NCI-H2029 treated with DMSO at 0.1 percent for 48 hours (cell line): ENCODE data around the gene CYCS.

Source experiments
- DNase-seq: peaks from one replicate; lab custom pipeline; 2025; lab: John Stamatoyannopoulos, UW

The CYCS gene

DNA sequence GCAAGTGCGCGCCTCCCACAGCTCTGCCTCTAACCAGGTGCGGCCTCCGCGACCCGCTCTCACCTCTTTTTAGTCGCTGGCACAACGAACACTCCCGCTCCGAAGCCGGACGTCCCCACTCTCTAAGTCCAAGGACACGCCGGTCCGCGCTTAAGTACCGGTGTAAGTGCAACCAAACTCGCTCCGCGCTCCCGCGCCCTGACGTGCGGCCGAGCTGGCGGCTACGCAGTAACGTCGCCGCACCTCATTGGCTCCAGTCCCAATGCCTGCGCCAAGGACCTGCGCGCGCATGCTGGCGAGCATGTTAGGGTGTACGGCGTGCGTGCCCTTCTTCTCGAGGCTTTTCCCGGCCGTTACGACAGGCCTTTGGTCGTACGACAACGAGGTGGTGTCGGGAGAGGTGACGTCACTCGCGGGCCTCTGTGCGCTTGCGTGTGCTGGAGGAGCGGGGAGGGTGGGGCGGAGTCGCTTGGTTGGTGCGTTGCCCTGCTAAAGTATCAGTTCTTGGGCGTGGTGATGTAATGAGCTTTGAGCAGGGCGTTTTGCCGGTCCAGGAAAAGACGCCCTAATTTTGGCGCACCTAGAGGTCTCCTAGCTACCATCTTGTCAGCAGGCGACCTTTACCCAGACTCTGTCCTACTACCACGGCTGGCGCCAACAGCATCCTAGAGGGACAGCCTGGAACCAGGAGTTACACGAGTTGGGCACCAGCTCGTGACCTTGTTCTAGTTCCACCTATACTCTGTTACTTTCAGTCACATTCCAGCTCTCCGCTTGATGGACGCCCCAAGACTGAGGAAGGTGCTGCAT is at the start of gene CYCS:
Gene CYCS, minus strand, starts transcription at position 124 of the 810 bp plus-strand sequence. CDS start 1,141 bp downstream, outside the sequence.
- DNase-seq: peak; percentile 89

- no peak for DNase-seq
These were observed 48.1 kb upstream of the CYCS start for GRCh38 chr7:25173184-25173583.

DNA sequence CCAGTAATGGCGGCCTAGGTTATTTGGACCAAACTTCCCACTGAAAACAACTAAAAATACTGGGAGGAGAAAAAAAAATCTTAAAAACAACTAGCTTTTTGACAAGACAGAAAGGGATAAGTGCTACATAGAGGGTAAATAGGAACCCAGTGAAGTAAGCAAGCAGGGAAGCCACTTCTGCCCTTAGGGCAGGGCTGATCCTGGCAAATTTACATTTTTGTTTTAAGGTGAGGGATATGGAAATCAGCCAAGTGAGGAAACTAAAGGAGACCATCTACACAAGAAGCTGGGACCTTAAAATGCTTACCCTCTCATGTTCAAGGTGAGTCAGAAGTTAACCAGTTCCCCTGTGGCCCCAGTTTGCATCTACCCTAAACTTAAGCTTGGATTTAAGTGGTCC is 46.5 kb upstream of the CYCS start:
- no peak for DNase-seq

- DNase-seq: no peak
These were observed 46.0 kb upstream of the CYCS start for GRCh38 chr7:25171071-25171470.

- no peak for DNase-seq
These were observed 44.6 kb upstream of the CYCS start for GRCh38 chr7:25169683-25170082.

GRCh38 chr7:25168145-25168544 is 43.1 kb upstream of the CYCS start:
- DNase-seq: no peak

DNA sequence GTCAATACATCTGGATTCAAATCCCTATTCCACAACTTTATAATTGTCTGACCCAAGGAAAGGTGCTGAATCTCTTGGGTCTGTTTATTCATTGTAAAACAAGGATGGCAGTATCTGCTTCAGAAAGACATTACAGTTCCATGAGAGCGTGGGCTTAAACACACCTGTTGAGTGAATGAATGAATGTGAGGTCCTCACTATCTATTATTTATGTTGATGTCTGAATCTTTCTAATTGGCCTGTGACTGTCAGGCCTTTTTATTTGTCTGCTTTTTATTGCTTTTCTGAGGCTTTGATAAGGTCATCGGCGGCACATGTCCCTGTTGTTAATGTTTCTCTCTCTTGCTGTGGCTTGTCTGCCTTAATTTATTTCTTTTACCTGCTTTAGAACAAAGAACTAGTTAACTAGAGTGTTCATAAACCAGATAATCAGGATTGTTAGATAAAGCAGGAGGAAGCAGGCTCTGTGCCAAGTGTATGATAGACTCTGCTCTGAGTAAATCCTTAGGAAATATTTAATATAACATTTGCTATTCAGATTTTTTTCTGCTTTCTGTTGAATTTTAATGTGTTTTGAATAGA is 42.3 kb upstream of the CYCS start:
- DNase-seq: peak; percentile 8

DNA sequence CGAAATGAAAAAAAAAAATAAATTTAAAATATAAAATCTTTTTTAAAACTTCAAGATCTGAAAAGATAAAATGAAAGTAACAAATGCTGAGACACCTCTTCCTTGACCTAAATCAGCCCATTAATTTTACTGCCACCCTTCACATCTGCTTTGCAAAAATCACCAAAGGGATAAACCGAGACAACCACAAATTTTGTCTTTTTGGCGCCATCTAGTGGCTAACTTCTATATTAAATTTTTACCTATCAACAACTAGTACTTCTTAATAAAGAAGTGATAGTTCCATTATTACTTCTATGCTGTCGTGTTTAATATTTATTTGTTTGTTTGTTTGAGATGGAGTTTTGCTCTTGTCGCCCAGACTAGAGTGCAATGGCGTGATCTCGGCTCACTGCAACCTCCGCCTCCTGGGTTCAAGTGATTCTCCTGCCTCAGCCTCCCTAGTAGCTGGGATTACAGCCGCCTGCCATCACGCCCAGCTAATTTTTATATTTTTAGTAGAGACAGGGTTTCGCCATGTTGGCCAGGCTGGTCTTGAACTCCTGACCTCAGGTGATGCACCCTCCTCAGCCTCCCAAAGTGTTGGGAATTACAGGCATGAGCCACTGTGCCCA is 35.0 kb upstream of the CYCS start:
- DNase-seq: peak; percentile 16

- DNase-seq: no peak
These were observed 33.9 kb upstream of the CYCS start for GRCh38 chr7:25158966-25159365.

DNA sequence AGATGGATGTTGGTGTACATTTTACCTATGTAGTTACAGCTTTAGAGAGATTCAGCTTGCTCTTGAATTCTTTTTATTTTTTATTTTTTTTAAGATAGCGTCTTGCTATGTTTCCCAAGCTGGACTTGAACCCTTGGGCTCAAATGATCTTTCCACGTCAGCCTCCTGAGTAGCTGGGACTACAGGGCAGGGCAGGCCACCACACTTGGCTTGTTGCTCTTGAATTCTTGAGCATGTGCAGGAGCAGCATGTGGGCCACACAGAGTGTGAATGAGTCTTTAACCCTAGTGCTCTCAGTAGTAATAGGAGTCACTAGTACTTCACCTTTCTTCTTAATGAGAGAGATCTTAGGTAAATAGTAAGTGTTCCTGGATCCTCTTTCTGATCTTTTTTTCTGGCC is 26.7 kb upstream of the CYCS start:
- DNase-seq: no peak

- DNase-seq: no peak
These were observed 24.8 kb upstream of the CYCS start for GRCh38 chr7:25149836-25150235.

DNA sequence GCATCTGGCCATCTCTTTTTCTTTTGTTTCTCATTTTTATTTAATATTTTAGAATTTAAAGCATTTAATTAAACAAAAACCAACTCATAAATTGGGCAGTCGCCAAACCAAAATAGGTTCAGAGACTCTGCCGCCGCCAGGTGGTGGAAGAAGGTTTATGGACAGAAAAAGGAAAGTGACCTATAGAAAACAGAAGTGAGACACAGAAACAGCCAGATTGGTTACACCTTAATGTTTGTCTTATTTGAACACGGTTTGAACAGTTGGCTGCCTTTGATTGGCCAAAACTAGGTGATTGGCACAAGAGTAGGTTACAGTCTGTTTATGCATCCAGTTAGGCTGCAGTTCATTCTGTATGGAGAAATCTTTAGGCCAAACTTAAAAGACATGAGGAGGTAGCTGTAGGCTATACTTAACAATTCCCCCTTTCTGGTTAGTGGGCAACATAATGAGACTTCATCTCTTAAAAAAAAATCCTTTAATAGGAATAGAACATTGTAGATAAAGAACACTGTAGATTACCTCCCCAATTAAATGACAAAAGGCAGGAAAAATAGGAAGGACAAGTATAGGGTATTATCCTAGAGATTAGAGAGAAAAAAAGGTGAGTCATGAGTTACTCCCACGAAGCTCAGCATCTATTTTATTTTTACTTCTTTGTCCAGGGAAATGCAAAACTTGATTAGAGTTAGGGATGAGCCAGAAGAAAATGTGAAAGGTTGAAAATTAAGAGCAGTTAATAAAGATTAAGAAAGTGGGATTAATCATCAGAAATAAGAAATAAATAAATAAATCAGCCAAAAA is 23.9 kb upstream of the CYCS start:
- no peak for DNase-seq

DNA sequence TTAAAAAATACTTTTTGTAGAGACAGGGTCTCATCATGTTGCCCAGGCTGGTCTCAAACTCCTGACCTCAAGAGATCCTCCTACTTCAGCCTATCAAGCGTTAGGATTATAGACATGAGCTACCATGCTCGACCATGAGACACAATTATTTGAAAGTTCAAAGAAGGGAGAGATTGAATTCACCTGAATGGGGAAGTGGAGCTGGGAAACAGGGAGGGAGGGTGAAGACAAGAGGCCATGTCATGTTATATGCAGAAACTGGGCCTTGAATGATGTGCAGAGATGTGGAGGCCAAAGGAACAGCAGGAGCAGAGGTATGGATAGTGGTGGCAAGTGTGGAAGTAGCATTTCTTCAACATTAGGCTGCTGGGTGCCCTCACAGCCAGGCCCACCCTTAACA is 18.7 kb upstream of the CYCS start:
- no peak for DNase-seq

DNA sequence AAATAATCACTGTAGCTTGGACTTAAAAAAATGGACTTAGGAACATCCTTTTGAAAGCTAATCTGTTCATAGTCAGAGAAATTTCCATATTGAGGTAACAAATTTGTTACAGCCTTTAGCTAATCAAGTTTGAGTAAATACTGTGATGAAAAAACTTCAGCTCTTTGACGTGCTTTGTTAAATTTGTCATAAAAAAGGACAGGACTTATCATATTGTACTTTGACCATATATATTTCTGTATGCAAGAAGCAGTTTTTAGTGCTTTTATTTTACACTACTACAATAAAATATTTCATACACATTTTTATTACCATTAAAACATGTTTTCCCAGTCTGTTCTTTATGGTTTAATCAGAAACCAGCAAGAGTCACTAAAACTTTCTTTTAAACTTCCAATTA is 14.5 kb upstream of the CYCS start:
- DNase-seq: no peak

DNA sequence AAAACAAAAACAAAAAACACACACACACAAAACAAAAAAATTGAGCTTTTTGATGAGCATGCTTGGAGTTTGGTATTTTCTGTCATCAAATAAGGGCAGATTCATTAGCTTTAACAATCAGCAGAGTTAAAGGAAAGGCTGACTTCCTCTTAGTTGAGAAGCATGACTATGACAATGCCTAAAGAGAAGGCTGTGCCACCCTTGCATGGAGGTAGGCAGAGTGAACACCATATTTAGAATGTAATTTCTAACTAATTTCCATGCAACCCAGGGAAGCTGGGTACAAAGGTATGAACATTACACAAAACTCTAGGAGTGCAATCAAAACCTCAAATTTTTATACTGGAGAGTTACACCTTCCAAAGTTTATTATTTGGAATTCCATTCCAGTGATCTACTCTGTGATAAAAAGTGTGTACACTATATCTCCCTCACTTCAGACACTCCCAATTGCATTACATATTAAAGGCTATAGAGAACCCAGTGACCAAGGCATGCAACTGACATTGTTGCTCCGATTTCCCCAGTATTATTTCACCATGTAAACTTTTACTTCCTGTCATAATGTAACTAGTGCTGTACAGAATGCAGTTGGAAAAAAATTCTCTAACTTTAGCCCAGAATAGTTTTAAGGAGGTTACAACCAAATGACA is 9.4 kb upstream of the CYCS start:
- no peak for DNase-seq

GRCh38 chr7:25132430-25132829 is 7.4 kb upstream of the CYCS start:
- no peak for DNase-seq

- DNase-seq: no peak
These were observed 1.7 kb upstream of the CYCS start for GRCh38 chr7:25126751-25127150.

GRCh38 chr7:25124465-25125136 is 459 bp downstream of the CYCS start:
- DNase-seq: no peak

GRCh38 chr7:25122373-25122772 is 2.7 kb downstream of the CYCS start:
- DNase-seq: no peak

DNA sequence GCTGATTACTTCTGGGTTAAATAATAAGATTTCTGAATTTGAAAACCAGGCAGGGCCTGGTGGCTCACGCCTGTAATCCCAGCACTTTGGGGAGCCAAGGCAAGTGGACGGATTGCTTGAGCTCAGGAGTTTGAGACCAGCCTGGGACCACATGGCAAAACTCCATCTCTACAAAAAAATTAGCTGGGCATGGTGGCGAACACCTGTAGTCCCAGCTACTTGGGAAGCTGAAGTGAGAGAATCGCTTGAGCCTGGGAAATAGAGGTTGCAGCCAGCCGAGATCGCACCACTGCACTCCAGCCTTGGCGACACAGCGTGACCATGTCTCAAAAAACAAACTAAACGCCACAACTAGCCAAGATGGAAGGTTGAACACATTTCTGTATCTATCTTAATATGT is 3.5 kb downstream of the CYCS start:
- DNase-seq: no peak

DNA sequence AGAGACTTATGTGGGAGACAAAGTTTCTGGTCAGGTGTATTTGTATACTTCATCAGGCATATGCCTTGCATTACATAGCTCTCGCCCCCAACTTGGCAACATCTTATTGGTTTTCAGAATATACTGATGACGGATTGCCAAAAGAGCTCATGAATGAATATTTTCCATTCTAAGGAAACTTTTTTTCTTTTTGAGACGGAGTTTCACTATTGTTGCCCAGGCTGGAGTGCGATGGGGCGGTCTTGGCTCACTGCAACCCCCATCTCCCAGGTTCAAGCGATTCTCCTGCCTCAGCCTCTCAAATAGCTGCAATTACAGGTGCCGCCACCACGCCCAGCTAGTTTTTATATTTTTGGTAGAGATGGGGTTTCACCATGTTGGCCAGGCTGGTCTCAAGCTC is 6.0 kb downstream of the CYCS start:
- DNase-seq: no peak
